IMR-90 (cell line): ENCODE measurements around the gene LAP3. TPM values are rescaled to one million over a fixed set of nuclear protein-coding genes. Genes with fewer than 3 reads are reported as not detected.

Experiments used
- ATAC-seq: fragments of 200-7000 bp; cut with Tn5 transposase; 2 replicates; pipeline ENCODE4 v1.9.1; 2020; ENCODE audit warnings: low read depth, mild to moderate bottlenecking, moderate library complexity
- BruUV-seq: library from RNA; stranded (reverse); fragments of 400-500 nt; replicated peaks from 2 replicates; lab custom pipeline; 2021; lab: Mats Ljungman, UMichigan
- CTCF ChIA-PET: fragments of 300-600 bp; formaldehyde crosslinking; extraction: SDS; loops from one replicate; lab custom pipeline; 2021; ENCODE audit warnings: antibody characterized with exemption; lab: Yijun Ruan, JAX
- POLR2A ChIA-PET: fragments of 300-600 bp; sonication (Branson Sonifier 250); formaldehyde crosslinking; loops from one replicate; lab custom pipeline; 2022; ENCODE audit warnings: antibody characterized with exemption; ENCODE audit not compliant: unreplicated experiment; lab: Charles Lee
- DNase-seq: peaks from one replicate; pipeline ENCODE4 v3.0.0; 2013
- H2AFZ ChIP-seq: replicated peaks from 2 replicates; pipeline ENCODE3; 2013; ENCODE audit warnings: low read length, mild to moderate bottlenecking; ENCODE audit not compliant: poor library complexity
- H2AK5ac ChIP-seq: 2 replicates; pipeline ENCODE4 v1.6.1; 2013; ENCODE audit warnings: low read depth, low read length, inconsistent platforms
- H2AK9ac ChIP-seq: replicated peaks from 2 replicates; pipeline ENCODE3; 2013; ENCODE audit warnings: mild to moderate bottlenecking, low read depth, low read length, moderate library complexity; ENCODE audit not compliant: poor library complexity
- H2BK120ac ChIP-seq: 2 replicates; pipeline ENCODE4 v1.6.1; 2013; ENCODE audit warnings: low read depth, low read length, inconsistent platforms
- H2BK15ac ChIP-seq: 3 replicates; pipeline ENCODE4 v1.6.1; 2013; ENCODE audit warnings: low read depth, low read length, inconsistent platforms
- H2BK20ac ChIP-seq: 2 replicates; pipeline ENCODE4 v1.6.1; 2013; ENCODE audit warnings: low read depth, mild to moderate bottlenecking, inconsistent platforms, low read length, moderate library complexity
- H2BK5ac ChIP-seq: 2 replicates; pipeline ENCODE4 v1.6.1; 2013; ENCODE audit warnings: mild to moderate bottlenecking, low read depth, low read length, inconsistent platforms; ENCODE audit not compliant: poor library complexity, severe bottlenecking
- H3K14ac ChIP-seq: replicated peaks from 2 replicates; pipeline ENCODE4 v1.6.1; 2013; ENCODE audit warnings: low read depth, low read length, inconsistent platforms
- H3K18ac ChIP-seq: 2 replicates; pipeline ENCODE4 v1.6.1; 2013; ENCODE audit warnings: low read depth, low read length, control low read depth
- H3K23ac ChIP-seq: 2 replicates; pipeline ENCODE4 v1.6.1; 2013; ENCODE audit warnings: low read depth, low read length, inconsistent platforms
- H3K27ac ChIP-seq: 2 replicates; pipeline ENCODE4 v1.5.1; 2013; ENCODE audit warnings: mild to moderate bottlenecking, control low read depth, low read length; ENCODE audit not compliant: insufficient read depth
- H3K27me3 ChIP-seq: 2 replicates; pipeline ENCODE4 v1.6.1; 2013; ENCODE audit warnings: low read length; ENCODE audit not compliant: control insufficient read depth, insufficient read depth
- H3K36me3 ChIP-seq: 2 replicates; pipeline ENCODE4 v1.6.1; 2013; ENCODE audit warnings: low read length, mixed read lengths; ENCODE audit not compliant: control insufficient read depth, insufficient read depth
- H3K4ac ChIP-seq: 2 replicates; pipeline ENCODE4 v1.6.1; 2013; ENCODE audit warnings: low read depth, low read length, inconsistent platforms
- H3K4me1 ChIP-seq: 2 replicates; pipeline ENCODE4 v1.6.1; 2013; ENCODE audit warnings: low read length, mixed read lengths; ENCODE audit not compliant: control insufficient read depth, insufficient read depth
- H3K4me2 ChIP-seq: 2 replicates; pipeline ENCODE4 v1.6.1; 2013; ENCODE audit warnings: low read depth, mild to moderate bottlenecking, control low read depth, low read length, moderate library complexity
- H3K4me3 ChIP-seq: 2 replicates; pipeline ENCODE4 v1.5.1; 2013; ENCODE audit warnings: low read depth, mild to moderate bottlenecking, control low read depth, low read length, moderate library complexity; ENCODE audit not compliant: insufficient read depth
- H3K56ac ChIP-seq: 2 replicates; pipeline ENCODE4 v1.6.1; 2013; ENCODE audit warnings: low read length, inconsistent platforms; ENCODE audit not compliant: insufficient read depth; ENCODE audit errors: extremely low read depth
- H3K79me1 ChIP-seq, 2 experiments: 2 replicates each; pipeline ENCODE4 v1.6.1; 2013; ENCODE audit warnings: low read length in 2 of 2, inconsistent platforms in 1 of 2, low read depth in 1 of 2
- H3K9ac ChIP-seq: 2 replicates; pipeline ENCODE4 v1.6.1; 2013; ENCODE audit warnings: low read depth, low read length, control low read depth
- H3K9me1 ChIP-seq: 2 replicates; pipeline ENCODE4 v1.6.1; 2013; ENCODE audit warnings: low read length, inconsistent platforms; ENCODE audit not compliant: insufficient read depth
- H3K9me3 ChIP-seq: 2 replicates; pipeline ENCODE4 v1.6.1; 2013; ENCODE audit warnings: low read length; ENCODE audit not compliant: control insufficient read depth, insufficient read depth
- H4K20me1 ChIP-seq: 2 replicates; pipeline ENCODE4 v1.6.1; 2013; ENCODE audit warnings: low read length, inconsistent platforms; ENCODE audit not compliant: insufficient read depth
- H4K5ac ChIP-seq: 2 replicates; pipeline ENCODE4 v1.6.1; 2013; ENCODE audit warnings: mild to moderate bottlenecking, low read depth, low read length, control low read depth
- H4K8ac ChIP-seq, 2 experiments: 2 replicates each; pipeline ENCODE4 v1.6.1; 2013; ENCODE audit warnings: low read depth in 2 of 2, low read length in 2 of 2, control low read depth in 1 of 2, inconsistent platforms in 1 of 2
- H4K91ac ChIP-seq: 2 replicates; pipeline ENCODE4 v1.6.1; 2013; ENCODE audit warnings: low read depth, low read length, inconsistent platforms; ENCODE audit not compliant: insufficient read depth
- BHLHE40 ChIP-seq: fragments of 150-350 bp; IDR thresholded peaks from 2 replicates; pipeline ENCODE4 v1.6.1; 2016; ENCODE audit warnings: mild to moderate bottlenecking, low read depth, low read length
- CHD1 ChIP-seq: IDR thresholded peaks from 2 replicates; pipeline ENCODE4 v1.6.1; 2012; ENCODE audit warnings: low read depth, low read length, improper control_type of control experiment
- CTCF ChIP-seq: conservative IDR thresholded peaks from 2 replicates; pipeline ENCODE4 v1.5.1; 2012; ENCODE audit warnings: mild to moderate bottlenecking, low read depth, low read length, improper control_type of control experiment
- MXI1 ChIP-seq: IDR thresholded peaks from 2 replicates; pipeline ENCODE4 v1.6.1; 2012; ENCODE audit warnings: low read depth, mild to moderate bottlenecking, low read length, moderate library complexity, borderline replicate concordance
- RFX5 ChIP-seq: IDR thresholded peaks from 2 replicates; pipeline ENCODE4 v1.8.0; 2012; ENCODE audit warnings: low read depth, mild to moderate bottlenecking, low read length, moderate library complexity
- WGBS, 2 experiments: methylation state at CpG; one replicate each; pipeline versions ENCODE4 v1.1.5 to v1.1.7; 2013; ENCODE audit warnings: missing lambda C conversion rate in 2 of 2; ENCODE audit not compliant: insufficient read length in 1 of 2; ENCODE audit errors: extremely low coverage in 2 of 2; 5-methylcytosine and 5-hydroxymethylcytosine counted together
- dilution Hi-C: fragments of 300-500 bp; cut with HindIII; formaldehyde crosslinking; loops from one replicate; pipeline ENCODE4 v1.14.3; 2018; ENCODE audit warnings: low sequenced_read_pairs; ENCODE audit not compliant: unreplicated experiment
- in situ Hi-C: fragments of 300-500 bp; cut with MboI; formaldehyde crosslinking; loops from 3 replicates; pipeline ENCODE4 v1.14.3; 2019; ENCODE audit warnings: low sequenced_read_pairs, inconsistent platforms, mixed read lengths
- intact Hi-C: fragments of 100-400 bp; cut with micrococcal nuclease; formaldehyde crosslinking; loops from 2 replicates; pipeline ENCODE4 v1.10.0; 2022
- polyA plus RNA-seq, 3 experiments: library from polyadenylated mRNA; depleted of rRNA; stranded (reverse); fragments of >200 nt; gene quantifications; 2 replicates each; pipeline ENCODE4 v1.2.3, GENCODE V29; 2012; ENCODE audit warnings: low replicate concordance in 1 of 3
- total RNA-seq: library from RNA; depleted of rRNA; stranded (reverse); fragments of >200 nt; gene quantifications from 2 replicates; pipeline ENCODE4 v1.2.3, GENCODE V29; 2012
- TF ChIP-seq, protein P1 (sequence below): fragments of 150-350 bp; IDR thresholded peaks from 2 replicates; pipeline ENCODE4 v1.6.1; 2017; ENCODE audit warnings: mild to moderate bottlenecking, antibody characterized with exemption, low read length, low read depth

Gene LAP3
- total and polyA plus RNA-seq, 2 of the 4 experiments (the other 2 are of a cell fraction): 57.9 to 91.6 TPM

GRCh38 chr4:17544831-17545234, 32.2 kb upstream of the LAP3 start:
- Histone ChIP-seq H2BK120ac (no peak overlapping the region), H3K4me2 (no peak overlapping the region), H4K5ac (no peak overlapping the region), H3K56ac (no peak overlapping the region), H4K20me1 (no peaks in the 10 kb centered on the region), H2BK5ac (no peak overlapping the region), H3K4me1 (peaks cover 1% of the 10 kb centered on the region; the same call in 1 of the 2 replicates), H2AK5ac (no peak overlapping the region), H3K79me1 (no peaks in the 10 kb centered on the region), H2AFZ (no peak overlapping the region), H3K4me3 (no peak overlapping the region), H2BK20ac (no peak overlapping the region), H3K14ac (no peak overlapping the region), H3K23ac (no peak overlapping the region), H3K18ac (no peak overlapping the region), H3K4ac (no peak overlapping the region), H3K9ac (no peak overlapping the region), H4K8ac (no peak overlapping the region), H2BK15ac (no peak overlapping the region), H3K9me1 (no peaks in the 10 kb centered on the region), H3K27me3 (no peaks in the 10 kb centered on the region; the same call in 1 of the 2 replicates), H4K91ac (no peak overlapping the region), H2AK9ac (no peak overlapping the region), H3K36me3 (no peaks in the 10 kb centered on the region), H3K9me3 (no peaks in the 10 kb centered on the region), H3K27ac (no peak overlapping the region)
- ChIA-PET CTCF (no interaction called here), POLR2A (no interaction called here)
- WGBS, 2 experiments: no CpG with 5 or more reads among the region's 3 CpGs
- intact Hi-C loops (no loop called here), in situ Hi-C loops (loop anchor here (5.0 kb wide), 1 partner anchor 1047 kb away; no protein-coding TSS in a partner anchor), dilution Hi-C loops (no loop called here)
- ATAC-seq: no peak
- DNase-seq: no peak
- TF ChIP-seq MXI1 (no peak), RFX5 (no peak), CHD1 (no peak), CTCF (no peak), BHLHE40 (no peak)
- TF ChIP-seq, protein P1, sequence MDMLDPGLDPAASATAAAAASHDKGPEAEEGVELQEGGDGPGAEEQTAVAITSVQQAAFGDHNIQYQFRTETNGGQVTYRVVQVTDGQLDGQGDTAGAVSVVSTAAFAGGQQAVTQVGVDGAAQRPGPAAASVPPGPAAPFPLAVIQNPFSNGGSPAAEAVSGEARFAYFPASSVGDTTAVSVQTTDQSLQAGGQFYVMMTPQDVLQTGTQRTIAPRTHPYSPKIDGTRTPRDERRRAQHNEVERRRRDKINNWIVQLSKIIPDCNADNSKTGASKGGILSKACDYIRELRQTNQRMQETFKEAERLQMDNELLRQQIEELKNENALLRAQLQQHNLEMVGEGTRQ: no peak
- no TSS peak for BruUV-seq
